ENCODE data around the gene CCNI2. TPM values are rescaled to one million over a fixed set of nuclear protein-coding genes. Genes with fewer than 3 reads are reported as not detected.

CCNI2 gene
- polyA plus RNA-seq, 1 donor (not counting 4 experiments of a cell fraction or from before 2014, with no cell fraction given): not detected

GRCh38 chr5:132790201-132790865, 43.1 kb downstream of the CCNI2 start:
- Histone ChIP-seq H3K79me2 (ENCODE audit: control insufficient read depth, insufficient read depth, low read length) (no peaks in the 10 kb centered on the region), H3K36me3 (ENCODE audit: control insufficient read depth in 2 of 2, extremely low read depth in 1 of 2, insufficient read depth in 2 of 2, low read length in 2 of 2) (no peaks in the 10 kb centered on the region), H3K27me3 (ENCODE audit: control insufficient read depth, extremely low read depth, insufficient read depth, low read length) (no peaks in the 10 kb centered on the region), H3K9me1 (ENCODE audit: control insufficient read depth, extremely low read depth, insufficient read depth, low read length) (no peaks in the 10 kb centered on the region), H2AFZ (ENCODE audit: control insufficient read depth, low read length) (no peak overlapping the region), H3K4me1 (ENCODE audit: control insufficient read depth, extremely low read depth, insufficient read depth, low read length) (no peaks in the 10 kb centered on the region), H3K4me3 (ENCODE audit: control insufficient read depth in 2 of 3, extremely low read depth in 1 of 3, insufficient read depth in 2 of 3, low read depth in 1 of 3, low read length in 3 of 3) (no peak overlapping the region), H3K9me3 (ENCODE audit: control insufficient read depth, low read depth, low read length) (no peaks in the 10 kb centered on the region), H3K4me2 (ENCODE audit: control insufficient read depth, extremely low read depth, insufficient read depth, low read depth, low read length) (no peak overlapping the region), H3K27ac (ENCODE audit: control insufficient read depth, insufficient read depth, low read length) (no peak overlapping the region), H3K9ac (ENCODE audit: control insufficient read depth, extremely low read depth, insufficient read depth, low read length) (no peak overlapping the region), H4K20me1 (ENCODE audit: control insufficient read depth, extremely low read depth, insufficient read depth, low read length) (no peaks in the 10 kb centered on the region)
- FAIRE-seq (no peak), DNase-seq (ENCODE audit: low read depth, low spot score) (no peak)
- TF ChIP-seq CTCF (optimal IDR thresholded peaks at IDR 0.05 in 1 of 3, IDR thresholded peaks at IDR 0.05 in 1 of 3, conservative IDR thresholded peaks at IDR 0.05 in 1 of 3; ENCODE audit: extremely low read depth in 1 of 3, insufficient read depth in 2 of 3, low read length in 3 of 3) (no peak), EZH2 (IDR thresholded peaks at IDR 0.05; ENCODE audit: low read length) (no peak)
- dilution Hi-C loops (cut with MboI; ENCODE audit: extremely low pct_ligation_motif_present, low sequenced_read_pairs): no loop called here

GRCh38 chr5:132791026-132791425, 43.8 kb downstream of the CCNI2 start:
- Histone ChIP-seq H4K20me1 (ENCODE audit: control insufficient read depth, extremely low read depth, insufficient read depth, low read length) (no peaks in the 10 kb centered on the region), H3K9me3 (ENCODE audit: control insufficient read depth, low read depth, low read length) (no peaks in the 10 kb centered on the region), H3K9me1 (ENCODE audit: control insufficient read depth, extremely low read depth, insufficient read depth, low read length) (no peaks in the 10 kb centered on the region), H3K4me1 (ENCODE audit: control insufficient read depth, extremely low read depth, insufficient read depth, low read length) (no peaks in the 10 kb centered on the region), H3K79me2 (ENCODE audit: control insufficient read depth, insufficient read depth, low read length) (no peaks in the 10 kb centered on the region), H3K27ac (ENCODE audit: control insufficient read depth, insufficient read depth, low read length) (no peak overlapping the region), H3K4me3 (ENCODE audit: control insufficient read depth in 2 of 3, extremely low read depth in 1 of 3, insufficient read depth in 2 of 3, low read depth in 1 of 3, low read length in 3 of 3) (no peak overlapping the region), H2AFZ (ENCODE audit: control insufficient read depth, low read length) (no peak overlapping the region), H3K36me3 (ENCODE audit: control insufficient read depth in 2 of 2, extremely low read depth in 1 of 2, insufficient read depth in 2 of 2, low read length in 2 of 2) (no peaks in the 10 kb centered on the region), H3K27me3 (ENCODE audit: control insufficient read depth, extremely low read depth, insufficient read depth, low read length) (no peaks in the 10 kb centered on the region), H3K4me2 (ENCODE audit: control insufficient read depth, extremely low read depth, insufficient read depth, low read depth, low read length) (no peak overlapping the region), H3K9ac (ENCODE audit: control insufficient read depth, extremely low read depth, insufficient read depth, low read length) (no peak overlapping the region)
- DNase-seq (ENCODE audit: low read depth, low spot score): no peak
- no peak for FAIRE-seq
- no peak for TF ChIP-seq CTCF (optimal IDR thresholded peaks at IDR 0.05 in 1 of 3, IDR thresholded peaks at IDR 0.05 in 1 of 3, conservative IDR thresholded peaks at IDR 0.05 in 1 of 3; ENCODE audit: extremely low read depth in 1 of 3, insufficient read depth in 2 of 3, low read length in 3 of 3)
- TF ChIP-seq EZH2 (IDR thresholded peaks at IDR 0.05; ENCODE audit: low read length): no peak
- dilution Hi-C loops (cut with MboI; ENCODE audit: extremely low pct_ligation_motif_present, low sequenced_read_pairs): no loop called here

Measured in keratinocyte (primary cell).